ENCODE data around the gene HMX3. TPM values are rescaled to one million over a fixed set of nuclear protein-coding genes. Genes with fewer than 3 reads are reported as not detected.
A peak's percentile ranks its signal among the peaks of the same experiment; 100 is the strongest.

Gene HMX3
- total RNA-seq: not detected

DNA sequence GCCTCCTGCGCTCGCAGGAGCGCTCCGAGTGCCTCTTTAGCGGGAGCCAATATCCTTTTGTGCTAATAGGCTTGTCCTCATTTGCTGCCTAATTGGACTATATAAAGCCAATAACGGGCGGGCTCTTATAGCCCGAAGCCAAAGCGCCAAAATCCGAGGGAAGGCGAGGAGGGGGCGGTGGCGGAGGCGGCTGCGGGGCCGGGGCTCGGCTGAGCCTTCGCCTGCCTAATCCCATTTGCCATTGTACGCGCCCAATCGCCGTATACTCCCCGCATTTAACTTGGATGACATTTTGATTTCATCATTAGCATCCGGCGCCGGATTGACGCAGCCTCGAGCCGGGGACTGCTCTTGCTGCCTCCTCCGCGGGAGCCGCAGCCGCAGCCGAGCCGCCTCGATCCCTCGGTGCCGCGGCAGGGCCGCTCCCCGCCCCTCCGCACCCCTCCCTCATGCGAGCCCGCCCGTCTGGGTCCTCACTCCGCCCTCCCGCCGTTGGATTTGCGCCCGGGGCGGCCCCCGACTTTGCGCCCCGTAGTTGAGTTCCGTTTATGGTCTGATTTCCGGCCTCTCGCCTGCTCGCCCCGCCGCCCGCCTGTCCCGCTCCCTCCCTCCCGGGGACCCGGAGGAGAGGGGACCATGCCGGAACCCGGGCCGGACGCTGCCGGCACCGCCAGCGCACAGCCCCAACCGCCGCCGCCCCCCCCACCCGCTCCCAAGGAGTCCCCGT, at the start of gene HMX3:
Gene HMX3 (plus strand): TSS at position 556 of the 727 bp plus-strand sequence. CDS start 81 bp downstream, at position 637.
- Mint-ChIP-seq H3K9me3 (ENCODE audit: low read depth) (no peaks in the 10 kb centered on the region), H3K27ac (no peak within 1 kb of the TSS), H3K27me3 (peaks cover 67% of the 10 kb centered on the region), H3K4me1 (peaks cover 39% of the 10 kb centered on the region), H3K36me3 (ENCODE audit: low read depth) (peaks cover 2% of the 10 kb centered on the region), H3K4me3 (peak within 1 kb of the TSS; percentile 72)
- intact Hi-C loops (cut with DNase I, micrococcal nuclease): loop anchor here in 1 of 2 experiments (2.0 to 10.0 kb wide), 3 partner anchors 13 to 957 kb away; partner anchors contain the start of genes CHST15 and HMX2
- ATAC-seq (peak; percentile 52), DNase-seq (peak; percentile 76)
- POLR2A ChIA-PET: no interaction called here
- CTCF ChIA-PET: interaction anchor here (1.7 kb wide), 1 partner anchor 14 kb away, joined by 8 read pairs; no protein-coding TSS in a partner anchor

DNA sequence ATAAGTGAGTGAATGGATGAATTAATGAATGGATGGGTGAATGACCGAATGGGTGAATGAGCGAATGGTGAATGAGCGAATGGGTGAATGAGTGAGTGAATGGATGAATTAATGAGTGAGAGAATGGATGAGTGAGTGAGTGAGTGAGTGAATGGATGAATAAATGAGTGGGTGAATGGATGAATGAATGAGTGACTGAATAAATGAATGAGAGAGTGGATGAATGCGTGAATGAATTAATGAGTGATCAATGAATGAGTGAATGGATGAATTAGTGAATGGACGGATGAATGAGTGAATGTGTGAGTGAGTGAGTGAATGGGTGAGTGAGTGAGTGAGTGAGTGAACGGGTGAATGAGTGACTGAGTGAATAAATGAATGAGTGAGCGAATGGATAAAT, 49.5 kb upstream of the HMX3 start:
- H3K4me1 Mint-ChIP-seq: no peaks in the 10 kb centered on the region
- H3K4me3 Mint-ChIP-seq: no peak overlapping the region
- H3K36me3 Mint-ChIP-seq (ENCODE audit: low read depth): no peaks in the 10 kb centered on the region
- ChIA-PET CTCF (no interaction called here), POLR2A (no interaction called here)
- no peak for DNase-seq
- peaks cover 9% of the 10 kb centered on the region for H3K27me3 Mint-ChIP-seq
- no peak for ATAC-seq
- intact Hi-C loops (cut with DNase I, micrococcal nuclease): no loop called here
- no peak overlapping the region for H3K27ac Mint-ChIP-seq
- H3K9me3 Mint-ChIP-seq (ENCODE audit: low read depth): peaks cover 3% of the 10 kb centered on the region

DNA sequence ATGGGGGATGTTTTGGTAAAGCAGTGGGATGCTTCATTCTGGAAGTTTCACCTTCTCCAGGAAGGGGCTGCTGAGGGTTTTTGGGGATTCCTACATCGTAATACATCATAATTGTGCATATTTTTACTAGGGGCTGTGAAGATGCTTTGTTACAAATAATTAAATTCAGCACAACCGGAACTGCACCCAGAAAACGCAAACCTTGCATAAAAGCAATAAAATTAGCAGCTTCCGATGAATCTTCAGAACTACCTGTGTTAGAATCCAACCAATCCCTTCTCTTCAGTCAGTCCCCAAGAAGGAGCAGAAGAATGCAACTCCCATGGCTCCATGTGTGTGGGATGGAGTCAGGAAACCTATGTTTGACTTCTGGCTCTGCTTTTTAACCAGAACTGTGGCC, 48.4 kb upstream of the HMX3 start:
- ChIA-PET CTCF (interaction anchor here (1.6 kb wide), 1 partner anchor 44 kb away, joined by 3 read pairs; no protein-coding TSS in a partner anchor), POLR2A (no interaction called here)
- DNase-seq (no peak), ATAC-seq (no peak)
- intact Hi-C loops (cut with DNase I, micrococcal nuclease): no loop called here
- Mint-ChIP-seq H3K36me3 (ENCODE audit: low read depth) (no peaks in the 10 kb centered on the region), H3K4me3 (no peak overlapping the region), H3K4me1 (no peaks in the 10 kb centered on the region), H3K27me3 (peaks cover 10% of the 10 kb centered on the region), H3K27ac (no peak overlapping the region), H3K9me3 (ENCODE audit: low read depth) (peaks cover 3% of the 10 kb centered on the region)

DNA sequence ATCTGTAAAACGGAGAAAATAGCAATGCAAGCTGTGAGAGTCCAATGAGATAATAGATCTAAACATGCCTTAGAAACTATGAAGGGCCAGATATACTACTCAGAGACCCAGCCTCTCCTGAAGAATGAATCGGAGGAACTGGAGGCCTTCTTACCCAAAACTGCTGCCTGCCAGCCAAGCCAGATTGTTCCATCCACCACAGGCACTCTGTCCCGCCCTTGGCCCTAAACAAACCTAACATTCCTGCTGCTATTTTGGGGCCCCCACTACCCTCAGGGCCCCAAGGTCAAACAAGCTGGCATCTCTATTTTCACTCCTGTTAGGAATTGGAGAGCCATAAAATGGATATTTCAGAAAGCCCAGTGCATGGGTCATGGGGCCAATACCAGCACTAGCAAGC, 48.0 kb upstream of the HMX3 start:
- intact Hi-C loops (cut with DNase I, micrococcal nuclease): no loop called here
- no peak overlapping the region for H3K27ac Mint-ChIP-seq
- ChIA-PET CTCF (interaction anchor here (1.6 kb wide), 1 partner anchor 45 kb away, joined by 3 read pairs; no protein-coding TSS in a partner anchor), POLR2A (no interaction called here)
- H3K27me3 Mint-ChIP-seq: peaks cover 11% of the 10 kb centered on the region
- H3K9me3 Mint-ChIP-seq (ENCODE audit: low read depth): peaks cover 3% of the 10 kb centered on the region
- ATAC-seq: no peak
- H3K4me1 Mint-ChIP-seq: no peaks in the 10 kb centered on the region
- no peak overlapping the region for H3K4me3 Mint-ChIP-seq
- no peak for DNase-seq
- no peaks in the 10 kb centered on the region for H3K36me3 Mint-ChIP-seq (ENCODE audit: low read depth)

DNA sequence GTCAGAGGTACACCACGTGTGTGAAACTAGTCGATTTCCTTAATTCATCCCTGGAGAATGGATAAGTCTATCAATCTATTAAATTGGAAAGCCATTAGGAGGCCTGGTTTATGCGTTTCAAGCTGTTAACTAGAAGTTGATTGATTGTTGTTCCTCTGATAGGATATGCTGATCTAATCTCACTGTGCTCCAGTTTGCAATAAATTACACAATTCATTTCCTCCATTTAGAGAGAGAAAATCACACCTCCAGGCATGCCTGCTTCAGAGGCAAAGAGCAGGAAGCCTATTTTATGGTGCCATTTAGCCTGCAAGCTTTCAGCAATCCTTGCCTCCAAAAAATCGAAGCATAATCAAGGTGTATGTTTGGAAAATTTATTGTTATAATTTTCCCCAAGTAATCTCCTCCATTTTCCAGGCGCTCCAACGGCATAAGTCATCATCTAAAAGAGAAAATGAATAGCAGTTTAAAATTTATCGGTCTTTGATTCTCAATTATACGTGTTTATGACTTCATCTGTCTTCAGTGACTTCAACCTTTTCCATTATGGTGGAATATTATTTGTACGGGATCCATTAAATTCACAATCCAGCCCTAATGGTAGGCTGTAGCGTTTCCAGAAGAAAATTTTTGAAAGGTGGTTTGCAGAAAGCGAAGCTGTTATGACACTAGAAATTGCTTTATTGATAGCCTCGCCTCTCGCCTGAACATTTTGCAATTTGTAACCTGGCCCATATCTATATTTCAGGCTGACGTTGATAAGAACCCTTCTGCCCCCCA, 42.9 kb upstream of the HMX3 start:
- H3K27me3 Mint-ChIP-seq: peaks cover 11% of the 10 kb centered on the region
- no peak for ATAC-seq
- no peak overlapping the region for H3K27ac Mint-ChIP-seq
- POLR2A ChIA-PET: no interaction called here
- H3K4me3 Mint-ChIP-seq: no peak overlapping the region
- intact Hi-C loops (cut with DNase I, micrococcal nuclease): no loop called here
- CTCF ChIA-PET: interaction anchor here (0.5 kb wide), 1 partner anchor 332 kb away, joined by 3 read pairs; no protein-coding TSS in a partner anchor
- no peak for DNase-seq
- H3K4me1 Mint-ChIP-seq: no peaks in the 10 kb centered on the region
- no peaks in the 10 kb centered on the region for H3K36me3 Mint-ChIP-seq (ENCODE audit: low read depth)
- H3K9me3 Mint-ChIP-seq (ENCODE audit: low read depth): no peaks in the 10 kb centered on the region

DNA sequence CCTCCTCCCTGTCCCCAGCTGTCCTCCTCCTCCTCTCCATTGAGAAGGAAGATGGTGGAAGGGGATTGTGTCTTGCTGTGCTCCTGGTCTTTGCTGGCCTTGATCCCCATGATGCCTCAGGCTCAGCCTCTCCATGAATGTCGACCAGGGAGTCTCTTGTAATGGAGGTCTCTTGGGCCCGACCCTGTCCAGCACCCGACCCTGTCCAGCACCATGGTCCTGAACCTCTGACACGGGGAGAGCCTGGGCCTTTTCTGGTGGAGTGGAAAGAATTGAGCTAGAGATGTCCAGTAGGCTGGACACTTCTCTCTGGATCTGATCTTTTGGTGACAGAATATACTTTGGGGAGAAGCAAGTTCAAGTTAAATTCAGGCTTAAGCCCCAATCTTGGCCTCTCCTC, 42.3 kb upstream of the HMX3 start:
- ATAC-seq (no peak), DNase-seq (no peak)
- H3K27ac Mint-ChIP-seq: no peak overlapping the region
- CTCF ChIA-PET: no interaction called here
- POLR2A ChIA-PET: no interaction called here
- H3K4me3 Mint-ChIP-seq: no peak overlapping the region
- H3K4me1 Mint-ChIP-seq: no peaks in the 10 kb centered on the region
- H3K9me3 Mint-ChIP-seq (ENCODE audit: low read depth): no peaks in the 10 kb centered on the region
- H3K27me3 Mint-ChIP-seq: peaks cover 11% of the 10 kb centered on the region
- H3K36me3 Mint-ChIP-seq (ENCODE audit: low read depth): no peaks in the 10 kb centered on the region
- intact Hi-C loops (cut with DNase I, micrococcal nuclease): no loop called here

DNA sequence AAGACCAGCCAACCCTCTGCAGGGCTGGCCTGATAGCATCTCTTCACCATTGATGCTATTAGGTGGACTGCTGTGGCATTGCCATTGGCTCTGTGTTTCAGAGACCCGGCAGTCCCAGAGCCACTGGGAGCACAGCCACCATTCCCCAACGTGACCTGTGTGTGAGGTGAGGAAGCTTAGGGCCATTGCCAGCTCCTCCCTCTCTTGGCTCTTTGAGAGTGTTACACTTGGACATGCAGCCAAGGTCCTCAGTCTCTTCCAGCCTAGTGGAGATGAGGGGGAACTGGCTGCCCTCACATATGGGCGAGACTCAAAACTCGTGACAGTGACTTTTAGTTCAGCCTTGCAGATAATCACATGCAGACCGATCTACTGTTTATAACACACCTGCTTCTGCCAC, 39.3 kb upstream of the HMX3 start:
- peaks cover 11% of the 10 kb centered on the region for H3K27me3 Mint-ChIP-seq
- no peaks in the 10 kb centered on the region for H3K9me3 Mint-ChIP-seq (ENCODE audit: low read depth)
- H3K4me1 Mint-ChIP-seq: no peaks in the 10 kb centered on the region
- H3K36me3 Mint-ChIP-seq (ENCODE audit: low read depth): no peaks in the 10 kb centered on the region
- intact Hi-C loops (cut with DNase I, micrococcal nuclease): no loop called here
- H3K4me3 Mint-ChIP-seq: no peak overlapping the region
- ATAC-seq: no peak
- H3K27ac Mint-ChIP-seq: no peak overlapping the region
- no peak for DNase-seq
- ChIA-PET CTCF (no interaction called here), POLR2A (no interaction called here)

DNA sequence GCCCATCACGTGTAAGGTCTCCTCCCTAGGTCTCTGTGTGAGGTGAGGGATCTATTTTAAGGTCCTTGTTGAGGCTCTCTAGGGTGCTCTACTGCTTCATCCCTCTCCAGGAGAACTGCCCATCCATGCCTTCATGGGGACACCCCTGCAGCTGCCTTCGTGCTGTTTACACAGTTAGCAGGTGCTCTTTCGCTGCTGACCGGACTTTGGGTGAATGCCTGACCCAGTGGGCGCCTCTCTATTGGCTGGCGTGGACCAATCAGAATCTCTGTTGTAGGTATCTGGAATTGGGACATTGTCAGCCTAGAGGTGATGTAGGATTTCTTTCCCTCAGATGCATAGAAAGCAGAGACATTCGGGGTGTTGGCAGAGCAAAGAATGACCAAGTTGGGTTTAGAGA, 38.7 kb upstream of the HMX3 start:
- Mint-ChIP-seq H3K36me3 (ENCODE audit: low read depth) (no peaks in the 10 kb centered on the region), H3K27me3 (peaks cover 11% of the 10 kb centered on the region), H3K9me3 (ENCODE audit: low read depth) (no peaks in the 10 kb centered on the region), H3K27ac (no peak overlapping the region), H3K4me3 (no peak overlapping the region), H3K4me1 (no peaks in the 10 kb centered on the region)
- ChIA-PET POLR2A (no interaction called here), CTCF (no interaction called here)
- ATAC-seq (no peak), DNase-seq (no peak)
- intact Hi-C loops (cut with DNase I, micrococcal nuclease): no loop called here

DNA sequence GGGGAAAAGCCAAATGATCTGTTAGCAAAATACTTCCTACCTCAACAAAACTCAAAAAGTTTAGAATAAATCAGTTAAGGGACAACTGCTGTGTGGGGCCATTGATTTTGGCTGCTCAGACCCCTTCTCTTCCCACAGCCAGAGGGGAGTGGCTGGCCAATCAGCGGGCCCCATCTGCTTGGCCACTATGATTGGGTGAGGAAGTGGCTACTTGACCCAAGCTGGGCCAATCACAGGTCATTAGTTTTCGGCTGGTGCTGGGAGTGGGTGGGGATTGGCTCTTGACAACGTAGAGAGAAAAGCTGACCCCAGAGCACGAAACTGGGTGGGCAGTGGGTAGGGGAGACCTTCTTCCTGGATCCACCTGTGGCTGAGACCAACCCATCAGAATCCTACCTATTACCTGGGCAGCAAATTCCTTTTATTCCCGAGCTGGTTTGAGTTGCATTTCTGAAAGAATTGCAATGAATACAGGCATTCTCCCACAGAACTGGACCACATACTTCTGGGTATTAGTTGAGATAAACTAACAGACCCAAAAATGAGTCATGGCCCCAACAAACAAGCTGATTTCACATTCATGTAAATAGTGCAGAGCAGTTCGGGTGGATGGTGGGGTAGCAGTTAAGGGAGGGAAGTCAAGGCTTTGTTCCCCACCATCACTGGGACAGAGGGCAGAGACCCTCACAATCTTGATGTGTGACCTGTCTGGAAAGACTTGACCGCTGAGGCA, 35.6 kb upstream of the HMX3 start:
- POLR2A ChIA-PET: no interaction called here
- ATAC-seq (no peak), DNase-seq (no peak)
- peaks cover 2% of the 10 kb centered on the region for H3K27me3 Mint-ChIP-seq
- no peaks in the 10 kb centered on the region for H3K36me3 Mint-ChIP-seq (ENCODE audit: low read depth)
- H3K27ac Mint-ChIP-seq: no peak overlapping the region
- H3K9me3 Mint-ChIP-seq (ENCODE audit: low read depth): no peaks in the 10 kb centered on the region
- no peak overlapping the region for H3K4me3 Mint-ChIP-seq
- H3K4me1 Mint-ChIP-seq: no peaks in the 10 kb centered on the region
- intact Hi-C loops (cut with DNase I, micrococcal nuclease): no loop called here
- CTCF ChIA-PET: interaction anchor here (0.6 kb wide), 1 partner anchor 460 kb away, joined by 3 read pairs; no protein-coding TSS in a partner anchor

DNA sequence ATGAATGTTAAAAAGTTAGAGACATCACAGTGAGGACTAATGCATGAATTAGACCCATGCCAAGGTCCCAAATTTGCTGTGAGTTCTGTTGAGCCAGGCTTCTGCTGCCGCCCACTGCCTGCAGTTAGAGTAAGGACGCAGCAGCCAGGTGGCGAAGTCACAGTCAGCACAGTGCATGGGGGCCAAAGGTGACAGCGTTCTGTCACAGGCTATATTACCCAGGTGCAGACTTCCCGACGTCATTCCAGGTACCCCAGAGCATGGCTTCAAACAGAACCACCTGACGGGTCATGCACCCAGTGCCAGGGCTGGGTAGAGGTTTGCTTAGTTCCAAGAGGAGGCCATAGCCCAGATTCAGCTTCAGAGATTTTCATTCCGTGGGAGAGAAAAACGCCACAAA, 33.9 kb upstream of the HMX3 start:
- Mint-ChIP-seq H3K27ac (no peak overlapping the region), H3K4me3 (no peak overlapping the region), H3K36me3 (ENCODE audit: low read depth) (no peaks in the 10 kb centered on the region), H3K27me3 (peaks cover 8% of the 10 kb centered on the region), H3K4me1 (no peaks in the 10 kb centered on the region), H3K9me3 (ENCODE audit: low read depth) (no peaks in the 10 kb centered on the region)
- intact Hi-C loops (cut with DNase I, micrococcal nuclease): no loop called here
- DNase-seq: no peak
- POLR2A ChIA-PET: no interaction called here
- CTCF ChIA-PET: no interaction called here
- no peak for ATAC-seq

DNA sequence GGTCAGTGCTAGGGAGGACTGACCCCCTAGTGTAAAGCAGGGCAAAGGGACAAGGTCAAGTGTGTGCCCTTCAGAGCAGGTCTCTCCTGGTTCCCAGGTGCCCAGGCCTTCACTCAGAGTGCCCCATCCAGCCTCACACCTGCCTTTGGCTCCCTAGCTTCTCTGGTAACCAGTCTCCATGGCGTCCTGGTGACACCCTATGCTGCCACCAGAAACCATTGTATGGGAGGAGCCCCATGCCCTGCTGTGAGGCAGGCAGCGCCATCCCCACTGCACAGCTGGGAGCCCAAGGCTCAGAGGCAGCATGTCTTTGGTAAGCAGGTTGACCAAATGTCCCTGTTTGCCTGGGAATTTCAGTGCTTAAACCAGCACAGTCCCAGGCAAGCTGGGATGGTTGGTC, 33.1 kb upstream of the HMX3 start:
- CTCF ChIA-PET: no interaction called here
- Mint-ChIP-seq H3K4me3 (no peak overlapping the region), H3K27ac (no peak overlapping the region), H3K9me3 (ENCODE audit: low read depth) (no peaks in the 10 kb centered on the region), H3K27me3 (peaks cover 8% of the 10 kb centered on the region), H3K36me3 (ENCODE audit: low read depth) (no peaks in the 10 kb centered on the region), H3K4me1 (no peaks in the 10 kb centered on the region)
- DNase-seq (no peak), ATAC-seq (no peak)
- intact Hi-C loops (cut with DNase I, micrococcal nuclease): no loop called here
- POLR2A ChIA-PET: no interaction called here

All from activated CD4-positive, alpha-beta T cell treated with anti-CD3 and anti-CD28 coated beads for 36 hours (primary cell).